Ascending aorta (tissue), 2 donors: Measurements from ENCODE around the gene CD2AP. TPM values are rescaled to one million over a fixed set of nuclear protein-coding genes. Genes with fewer than 3 reads are reported as not detected.
A peak's percentile ranks its signal among the peaks of the same experiment; 100 is the strongest.
"Not testable (repeated sequence)": the region's sequence is repeated elsewhere in the genome, so short reads cannot be mapped to it uniquely, and the experiment has no call there.

ENCODE experiments used
- DNase-seq, 2 donors: peaks; one replicate each; pipeline ENCODE4 v3.0.0-alpha.2; 2019; ENCODE audit warnings: low spot score in 2 of 2
- H3K27ac ChIP-seq, 2 donors: fragments of 200-600 bp; sonication (generic); one replicate each; pipeline ENCODE4 v1.5.1; 2016 to 2017; ENCODE audit warnings: mild to moderate bottlenecking in 1 of 2
- H3K27me3 ChIP-seq: fragments of 200-600 bp; sonication (generic); one replicate; pipeline ENCODE4 v1.5.1; 2017
- H3K36me3 ChIP-seq, 2 donors: fragments of 200-600 bp; sonication (generic); one replicate each; pipeline ENCODE4 v1.5.1; 2016
- H3K4me1 ChIP-seq, 2 donors: fragments of 200-600 bp; sonication (generic); one replicate each; pipeline ENCODE4 v1.5.1; 2016 to 2017; ENCODE audit warnings: mild to moderate bottlenecking in 1 of 2
- H3K4me3 ChIP-seq, 2 donors: fragments of 200-600 bp; sonication (generic); one replicate each; pipeline ENCODE4 v1.5.1; 2016 to 2017; ENCODE audit warnings: mild to moderate bottlenecking in 1 of 2
- H3K9me3 ChIP-seq, 2 donors: fragments of 200-600 bp; sonication (generic); one replicate each; pipeline ENCODE4 v1.5.1; 2016
- intact Hi-C: fragments of 100-400 bp; cut with DNase I; formaldehyde crosslinking; loops from one replicate; pipeline ENCODE4 v1.15.1; 2023
- total RNA-seq: library from RNA; depleted of rRNA; stranded (reverse); fragments of >200 nt; gene quantifications from one replicate; pipeline ENCODE4 v1.1.0, GENCODE V29; 2016
- TF ChIP-seq, protein P1 (sequence below), 3 experiments: fragments of 200-600 bp in 2 of 3; fragments of 450-650 bp in 1 of 3; sonication (generic) in 2 of 3; IDR thresholded peaks; one replicate each; pipeline ENCODE4 v1.5.1; 2016 to 2019; ENCODE audit warnings: antibody characterized with exemption in 3 of 3, mild to moderate bottlenecking in 1 of 3, moderate library complexity in 1 of 3

The CD2AP gene
- total RNA-seq, 1 donor from 2014 or later: 18.9 TPM

DNA sequence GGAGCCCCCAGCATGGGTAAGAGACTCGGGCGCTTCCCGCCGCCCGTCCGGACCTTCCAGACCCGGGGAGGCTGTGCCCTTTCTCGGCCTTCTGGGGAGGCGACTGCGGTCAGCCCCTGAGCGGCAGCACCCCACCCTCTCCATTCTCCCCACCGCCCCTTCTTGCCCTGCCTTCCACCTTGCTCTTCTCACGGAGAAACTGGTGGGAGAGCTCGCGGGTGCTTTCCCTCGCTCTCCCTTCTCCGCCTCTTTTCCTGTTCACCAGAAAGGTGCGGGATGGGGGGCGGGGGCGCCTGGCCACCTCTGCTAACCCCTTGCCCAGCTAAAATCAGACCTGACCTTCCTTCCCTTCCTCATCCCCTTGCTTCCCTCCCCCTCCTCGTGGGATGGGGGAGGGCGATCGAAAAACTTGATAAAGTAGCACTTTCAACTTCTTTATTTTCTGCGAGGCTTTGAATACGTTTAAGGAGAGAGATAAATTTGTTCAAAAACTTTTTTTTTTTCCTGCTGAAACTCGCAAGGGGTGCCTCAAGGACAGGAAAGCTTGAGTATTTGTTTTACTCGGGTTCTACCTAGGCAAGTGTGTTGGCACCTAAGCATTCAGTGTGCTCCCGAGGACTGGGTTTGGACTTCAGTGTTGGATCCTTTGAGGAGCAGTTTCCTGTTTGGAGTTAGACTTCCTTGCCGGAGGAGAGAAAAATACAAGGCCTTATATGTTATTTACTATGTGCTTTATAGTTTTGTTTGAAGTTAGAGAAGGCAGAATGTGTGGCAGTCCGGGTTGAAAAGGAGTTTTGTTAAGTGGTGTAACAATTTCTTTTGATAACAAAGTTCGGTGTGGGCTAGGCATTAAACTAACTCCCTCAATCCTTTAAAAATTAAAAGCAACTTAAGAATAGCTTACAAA, 897 bp downstream of the CD2AP start:
- peak in 1 of 2 donors; percentile 63 for DNase-seq

DNA sequence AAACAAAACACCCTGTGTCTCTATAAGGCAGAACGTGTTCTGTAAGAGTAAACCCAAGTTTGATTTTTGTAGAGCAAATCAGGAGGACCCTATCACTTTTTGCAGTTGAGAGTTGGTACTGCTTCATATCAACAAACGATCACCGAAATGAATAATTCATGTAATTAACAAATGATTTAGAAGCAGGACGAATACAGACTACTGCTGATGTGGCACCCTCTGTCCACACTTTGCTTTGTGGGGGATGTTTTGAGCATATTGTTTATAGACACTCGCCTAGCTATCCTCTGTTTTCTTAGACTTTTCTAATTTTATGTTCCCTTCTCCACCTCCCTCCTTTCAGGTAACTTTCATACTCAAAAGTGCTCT, 1.5 kb downstream of the CD2AP start:
- H3K4me1 ChIP-seq: peaks cover 0 to 3% of the 10 kb centered on the region in 2 donors
- H3K9me3 ChIP-seq: no peaks in the 10 kb centered on the region
- TF ChIP-seq, protein P1, sequence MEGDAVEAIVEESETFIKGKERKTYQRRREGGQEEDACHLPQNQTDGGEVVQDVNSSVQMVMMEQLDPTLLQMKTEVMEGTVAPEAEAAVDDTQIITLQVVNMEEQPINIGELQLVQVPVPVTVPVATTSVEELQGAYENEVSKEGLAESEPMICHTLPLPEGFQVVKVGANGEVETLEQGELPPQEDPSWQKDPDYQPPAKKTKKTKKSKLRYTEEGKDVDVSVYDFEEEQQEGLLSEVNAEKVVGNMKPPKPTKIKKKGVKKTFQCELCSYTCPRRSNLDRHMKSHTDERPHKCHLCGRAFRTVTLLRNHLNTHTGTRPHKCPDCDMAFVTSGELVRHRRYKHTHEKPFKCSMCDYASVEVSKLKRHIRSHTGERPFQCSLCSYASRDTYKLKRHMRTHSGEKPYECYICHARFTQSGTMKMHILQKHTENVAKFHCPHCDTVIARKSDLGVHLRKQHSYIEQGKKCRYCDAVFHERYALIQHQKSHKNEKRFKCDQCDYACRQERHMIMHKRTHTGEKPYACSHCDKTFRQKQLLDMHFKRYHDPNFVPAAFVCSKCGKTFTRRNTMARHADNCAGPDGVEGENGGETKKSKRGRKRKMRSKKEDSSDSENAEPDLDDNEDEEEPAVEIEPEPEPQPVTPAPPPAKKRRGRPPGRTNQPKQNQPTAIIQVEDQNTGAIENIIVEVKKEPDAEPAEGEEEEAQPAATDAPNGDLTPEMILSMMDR (IDR thresholded peaks at IDR 0.05): no peak
- H3K27ac ChIP-seq: no peak overlapping the region
- no peaks in the 10 kb centered on the region for H3K27me3 ChIP-seq
- peak overlapping the region; percentile 85 to 96 for H3K4me3 ChIP-seq
- intact Hi-C loops: loop anchor here (5.0 to 10.0 kb wide), 2 partner anchors 38 to 1346 kb away; no protein-coding TSS in a partner anchor
- DNase-seq: no peak
- H3K36me3 ChIP-seq: no peaks in the 10 kb centered on the region

More for the DNA sequence above, 897 bp downstream of the CD2AP start:
- Histone ChIP-seq H3K4me1 (peaks cover 0 to 3% of the 10 kb centered on the region in 2 donors), H3K4me3 (peak overlapping the region; percentile 85 to 96), H3K27me3 (no peaks in the 10 kb centered on the region), H3K9me3 (no peaks in the 10 kb centered on the region), H3K27ac (peak overlapping the region; percentile 98), H3K36me3 (no peaks in the 10 kb centered on the region)
- intact Hi-C loops: loop anchor here (5.0 to 10.0 kb wide), 2 partner anchors 39 to 1346 kb away; no protein-coding TSS in a partner anchor
- TF ChIP-seq, protein P1 (IDR thresholded peaks at IDR 0.05): no peak

DNA sequence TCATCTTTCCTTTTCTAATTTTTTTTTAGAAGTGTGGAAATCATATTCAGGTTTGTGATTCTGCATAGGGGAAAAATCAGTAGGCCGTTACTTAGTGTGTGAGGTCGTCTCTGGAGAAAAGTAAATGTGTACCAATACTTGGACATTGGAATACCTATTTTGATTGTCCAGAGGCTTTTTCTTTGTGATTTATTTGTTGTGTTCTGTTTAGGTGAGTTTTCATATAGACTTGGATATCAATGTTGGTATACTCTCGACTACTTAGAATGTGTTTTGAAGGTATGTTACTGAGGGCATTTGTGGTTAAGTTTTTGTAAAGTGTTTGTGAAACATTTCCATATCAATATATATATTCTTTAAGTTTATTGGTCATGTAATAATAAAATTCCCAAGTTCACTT, 2.3 kb downstream of the CD2AP start:
- Histone ChIP-seq H3K27me3 (no peaks in the 10 kb centered on the region), H3K4me1 (peaks cover 0 to 3% of the 10 kb centered on the region in 2 donors), H3K27ac (no peak overlapping the region), H3K4me3 (no peak overlapping the region), H3K36me3 (no peaks in the 10 kb centered on the region), H3K9me3 (no peaks in the 10 kb centered on the region)
- TF ChIP-seq, protein P1 (IDR thresholded peaks at IDR 0.05): no peak
- DNase-seq: no peak
- intact Hi-C loops: loop anchor here (5.0 to 10.0 kb wide), 2 partner anchors 37 to 1345 kb away; no protein-coding TSS in a partner anchor

DNA sequence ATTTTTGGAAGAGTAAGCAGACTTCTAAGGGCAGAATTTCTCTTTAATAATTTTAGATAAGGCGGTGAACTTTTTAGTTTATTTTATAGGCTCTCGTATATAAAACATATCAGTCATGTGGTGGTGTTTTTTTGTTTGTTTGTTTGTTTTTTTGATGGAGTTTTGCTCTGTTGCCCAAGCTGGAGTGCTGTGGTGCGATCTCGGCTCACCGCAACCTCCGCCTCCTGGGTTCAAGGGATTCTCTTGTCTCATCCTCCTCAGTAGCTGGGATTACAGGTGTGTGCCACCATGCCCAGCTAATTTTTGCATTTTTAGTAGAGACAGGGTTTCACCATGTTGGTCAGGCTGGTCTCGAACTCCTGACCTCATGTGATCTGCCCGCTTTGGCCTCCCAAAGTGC, 3.6 kb downstream of the CD2AP start:
- H3K4me1 ChIP-seq, H3K27me3 ChIP-seq, H3K36me3 ChIP-seq, intact Hi-C loops, H3K9me3 ChIP-seq, H3K4me3 ChIP-seq, DNase-seq, H3K27ac ChIP-seq: not testable (repeated sequence)

DNA sequence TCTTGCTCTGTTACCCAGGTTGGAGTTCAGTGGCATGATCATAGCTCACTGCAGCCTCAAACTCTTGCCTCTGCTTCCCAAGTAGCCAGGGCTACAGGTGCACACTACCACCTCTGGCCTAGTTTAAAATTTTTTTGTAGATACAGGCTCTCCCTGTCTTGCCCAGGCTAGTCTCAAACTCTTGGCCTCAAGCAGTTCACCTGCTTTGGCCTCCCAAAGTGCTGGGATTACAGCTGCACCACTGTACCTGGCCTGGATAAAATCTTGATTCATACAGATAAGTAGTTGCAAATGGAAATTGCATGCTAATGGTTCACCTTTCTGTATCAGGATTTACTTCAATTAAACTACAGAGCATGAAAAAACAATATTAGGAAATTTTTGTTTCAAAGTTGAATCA, 4.2 kb downstream of the CD2AP start:
- TF ChIP-seq, protein P1 (IDR thresholded peaks at IDR 0.05): no peak
- DNase-seq: no peak
- no peaks in the 10 kb centered on the region for H3K9me3 ChIP-seq
- H3K36me3 ChIP-seq: no peaks in the 10 kb centered on the region
- intact Hi-C loops: no loop called here
- no peak overlapping the region for H3K27ac ChIP-seq
- H3K4me1 ChIP-seq: peaks cover 0 to under 1% of the 10 kb centered on the region in 2 donors
- no peaks in the 10 kb centered on the region for H3K27me3 ChIP-seq
- no peak overlapping the region for H3K4me3 ChIP-seq

DNA sequence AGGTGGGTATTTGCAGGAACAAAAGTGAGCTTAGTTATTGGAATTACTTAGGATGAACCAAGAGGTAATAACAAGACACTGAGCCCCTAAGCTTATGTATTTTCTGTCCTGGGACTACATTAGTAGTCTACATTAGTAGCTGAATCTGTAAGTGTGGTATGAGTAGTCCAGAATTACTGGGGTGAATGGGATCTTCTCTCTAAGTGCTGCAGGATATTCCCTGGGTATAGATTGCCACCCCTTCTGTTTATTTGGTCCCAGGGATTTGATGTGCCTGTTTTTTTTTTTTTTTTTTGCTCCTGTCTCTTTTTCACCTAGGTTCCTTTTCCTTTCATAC, 5.9 kb downstream of the CD2AP start:
- TF ChIP-seq, protein P1 (IDR thresholded peaks at IDR 0.05): no peak
- Histone ChIP-seq H3K4me1 (no peaks in the 10 kb centered on the region), H3K9me3 (no peaks in the 10 kb centered on the region), H3K27me3 (no peaks in the 10 kb centered on the region), H3K4me3 (no peak overlapping the region), H3K36me3 (no peaks in the 10 kb centered on the region), H3K27ac (no peak overlapping the region)
- intact Hi-C loops: no loop called here
- DNase-seq: no peak
